GM21423 (cell line): ENCODE measurements around the gene NXPH1.
A peak's percentile ranks its signal among the peaks of the same experiment; 100 is the strongest.

Experiments
- ATAC-seq: cut with Tn5 transposase; IDR thresholded peaks from one replicate; pipeline ENCODE4 v1.9.1; 2021; ENCODE audit warnings: mild to moderate bottlenecking, moderate library complexity; ENCODE audit not compliant: unreplicated experiment

NXPH1 gene

GRCh38 chr7:8491544-8492489, 58.4 kb downstream of the NXPH1 start:
- ATAC-seq, result no peak

GRCh38 chr7:8499128-8499527, 65.7 kb downstream of the NXPH1 start:
- no peak for ATAC-seq

- no peak for ATAC-seq
Measured at GRCh38 chr7:8500286-8500685, 66.9 kb downstream of the NXPH1 start.

- no peak for ATAC-seq
Measured at GRCh38 chr7:8507566-8507965, 74.2 kb downstream of the NXPH1 start.

GRCh38 chr7:8509621-8510020, 76.2 kb downstream of the NXPH1 start:
- no peak for ATAC-seq

GRCh38 chr7:8511855-8512254, 78.4 kb downstream of the NXPH1 start:
- no peak for ATAC-seq

- ATAC-seq, result no peak
Measured at GRCh38 chr7:8514781-8515519, 81.5 kb downstream of the NXPH1 start.

- ATAC-seq, result no peak
Measured at GRCh38 chr7:8515640-8516185, 82.3 kb downstream of the NXPH1 start.

GRCh38 chr7:8516976-8517375, 83.6 kb downstream of the NXPH1 start:
- ATAC-seq, result no peak

- no peak for ATAC-seq
Measured at GRCh38 chr7:8528311-8528710, 94.9 kb downstream of the NXPH1 start.

- no peak for ATAC-seq
Measured at GRCh38 chr7:8531991-8532515, 98.6 kb downstream of the NXPH1 start.

- peak; percentile 82 for ATAC-seq
Measured at GRCh38 chr7:8536431-8536830, 103.0 kb downstream of the NXPH1 start.

GRCh38 chr7:8549046-8549445, 115.6 kb downstream of the NXPH1 start:
- no peak for ATAC-seq

- ATAC-seq, result no peak
Measured at GRCh38 chr7:8560501-8560900, 127.1 kb downstream of the NXPH1 start.

GRCh38 chr7:8561449-8561848, 128.0 kb downstream of the NXPH1 start:
- ATAC-seq, result no peak

GRCh38 chr7:8564281-8564680, 130.9 kb downstream of the NXPH1 start:
- ATAC-seq, result no peak

- no peak for ATAC-seq
Measured at GRCh38 chr7:8566016-8566415, 132.6 kb downstream of the NXPH1 start.

- ATAC-seq, result no peak
Measured at GRCh38 chr7:8567626-8568025, 134.2 kb downstream of the NXPH1 start.

GRCh38 chr7:8579661-8580194, 146.3 kb downstream of the NXPH1 start:
- no peak for ATAC-seq

- no peak for ATAC-seq
Measured at GRCh38 chr7:8581842-8582241, 148.4 kb downstream of the NXPH1 start.

- no peak for ATAC-seq
Measured at GRCh38 chr7:8582728-8583127, 149.3 kb downstream of the NXPH1 start.
